Suppressor macrophage (primary cell): ENCODE data around the gene DAPK1.

Experiments
- DNase-seq, 4 experiments: peaks; one replicate each; pipeline ENCODE4 v3.0.0-alpha.2; 2020 to 2022

The DAPK1 gene

GRCh38 chr9:87570000-87570908 lies 72.6 kb downstream of the DAPK1 start:
- no peak for DNase-seq

GRCh38 chr9:87572719-87573118 lies 75.1 kb downstream of the DAPK1 start:
- no peak for DNase-seq

GRCh38 chr9:87573841-87574342 lies 76.2 kb downstream of the DAPK1 start:
- DNase-seq: no peak

GRCh38 chr9:87577746-87578145 lies 80.1 kb downstream of the DAPK1 start:
- no peak for DNase-seq

- DNase-seq: peak in 2 of 4 experiments; percentile 31 to 34
Observed at GRCh38 chr9:87578625-87579024, 81.0 kb downstream of the DAPK1 start.

- peak; percentile 49 to 75 (median 57) for DNase-seq
Observed at GRCh38 chr9:87579781-87580541, 82.3 kb downstream of the DAPK1 start.

GRCh38 chr9:87580941-87581438 lies 83.3 kb downstream of the DAPK1 start:
- DNase-seq: no peak

- DNase-seq: peak; percentile 56 to 80 (median 72)
Observed at GRCh38 chr9:87581513-87581912, 83.8 kb downstream of the DAPK1 start.

- no peak for DNase-seq
Observed at GRCh38 chr9:87581949-87582637, 84.4 kb downstream of the DAPK1 start.

GRCh38 chr9:87584326-87584725 lies 86.7 kb downstream of the DAPK1 start:
- no peak for DNase-seq

- no peak for DNase-seq
Observed at GRCh38 chr9:87585123-87585855, 87.6 kb downstream of the DAPK1 start.

- DNase-seq: no peak
Observed at GRCh38 chr9:87586731-87587355, 89.2 kb downstream of the DAPK1 start.

- DNase-seq: no peak
Observed at GRCh38 chr9:87587356-87587745, 89.7 kb downstream of the DAPK1 start.

GRCh38 chr9:87587864-87588263 lies 90.2 kb downstream of the DAPK1 start:
- DNase-seq: no peak

GRCh38 chr9:87588339-87588738 lies 90.7 kb downstream of the DAPK1 start:
- DNase-seq: no peak

- DNase-seq: no peak
Observed at GRCh38 chr9:87590996-87591395, 93.3 kb downstream of the DAPK1 start.

GRCh38 chr9:87592554-87593358 lies 95.1 kb downstream of the DAPK1 start:
- no peak for DNase-seq

- peak in 3 of 4 experiments; percentile 36 to 75 (median 70) for DNase-seq
Observed at GRCh38 chr9:87593359-87593980, 95.8 kb downstream of the DAPK1 start.

- peak in 3 of 4 experiments; percentile 50 to 55 (median 54) for DNase-seq
Observed at GRCh38 chr9:87594194-87594593, 96.5 kb downstream of the DAPK1 start.

- DNase-seq: no peak
Observed at GRCh38 chr9:87594662-87595061, 97.0 kb downstream of the DAPK1 start.
